ENCODE results near the gene DYRK1A.
"Not testable (repeated sequence)": the region's sequence is repeated elsewhere in the genome, so short reads cannot be mapped to it uniquely, and the experiment has no call there.

The DYRK1A gene

GRCh38 chr21:37509802-37510393 lies 143.3 kb downstream of the DYRK1A start:
- Mint-ChIP-seq H3K9me3 (no peaks in the 10 kb centered on the region), H3K36me3 (ENCODE audit: low read depth) (peaks cover 31% of the 10 kb centered on the region), H3K27ac (no peak overlapping the region), H3K27me3 (ENCODE audit: low read depth) (no peaks in the 10 kb centered on the region), H3K4me3 (no peak overlapping the region), H3K4me1 (ENCODE audit: low read depth) (peaks cover 4% of the 10 kb centered on the region)

GRCh38 chr21:37511848-37512247 lies 145.3 kb downstream of the DYRK1A start:
- Mint-ChIP-seq H3K27ac (peak overlapping the region; percentile 50), H3K36me3 (ENCODE audit: low read depth) (peaks cover 28% of the 10 kb centered on the region), H3K4me1 (ENCODE audit: low read depth) (peaks cover 4% of the 10 kb centered on the region), H3K27me3 (ENCODE audit: low read depth) (no peaks in the 10 kb centered on the region), H3K9me3 (no peaks in the 10 kb centered on the region), H3K4me3 (no peak overlapping the region)

- Mint-ChIP-seq H3K36me3 (ENCODE audit: low read depth) (peaks cover 39% of the 10 kb centered on the region), H3K27ac (no peak overlapping the region)
Measured at GRCh38 chr21:37513383-37513782, 146.8 kb downstream of the DYRK1A start.

DNA sequence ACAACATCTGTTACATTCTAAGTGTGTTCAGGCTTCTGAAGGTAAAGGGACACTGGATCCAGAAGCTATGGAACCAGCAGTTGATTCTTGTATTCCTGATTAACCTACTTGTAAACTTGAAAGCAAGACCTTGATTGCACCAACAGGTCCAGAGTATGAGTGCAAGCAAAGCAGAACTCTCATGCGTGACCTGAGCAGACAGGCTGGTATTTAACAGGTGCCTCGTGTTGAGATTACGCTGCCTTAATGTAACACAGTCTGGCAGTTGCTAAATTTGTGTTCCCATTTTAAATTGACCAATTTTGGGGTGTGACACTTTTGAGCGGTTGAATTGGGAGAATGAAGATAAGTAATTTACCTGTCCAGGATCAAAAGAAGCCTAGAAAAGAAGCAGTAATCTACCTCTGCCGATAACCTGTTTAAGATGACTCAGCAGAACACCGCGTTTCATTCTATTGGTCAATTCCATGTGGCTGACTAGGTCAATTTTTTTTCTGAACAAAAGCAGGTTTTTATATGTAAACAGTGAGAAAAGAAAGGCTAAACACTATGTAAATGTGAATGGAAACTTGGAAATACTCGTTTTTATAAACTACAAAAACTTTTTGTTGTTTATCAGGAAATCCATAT lies 147.6 kb downstream of the DYRK1A start:
- Mint-ChIP-seq H3K9me3 (no peaks in the 10 kb centered on the region), H3K27me3 (ENCODE audit: low read depth) (no peaks in the 10 kb centered on the region), H3K27ac (no peak overlapping the region), H3K36me3 (ENCODE audit: low read depth) (peaks cover 39% of the 10 kb centered on the region), H3K4me1 (ENCODE audit: low read depth) (peaks cover 4% of the 10 kb centered on the region), H3K4me3 (no peak overlapping the region)

More at GRCh38 chr21:37513383-37513782, 146.8 kb downstream of the DYRK1A start:
- no peaks in the 10 kb centered on the region for H3K27me3 Mint-ChIP-seq (ENCODE audit: low read depth)
- H3K9me3 Mint-ChIP-seq, result no peaks in the 10 kb centered on the region
- no peak overlapping the region for H3K4me3 Mint-ChIP-seq
- H3K4me1 Mint-ChIP-seq (ENCODE audit: low read depth), result peaks cover 4% of the 10 kb centered on the region

DNA sequence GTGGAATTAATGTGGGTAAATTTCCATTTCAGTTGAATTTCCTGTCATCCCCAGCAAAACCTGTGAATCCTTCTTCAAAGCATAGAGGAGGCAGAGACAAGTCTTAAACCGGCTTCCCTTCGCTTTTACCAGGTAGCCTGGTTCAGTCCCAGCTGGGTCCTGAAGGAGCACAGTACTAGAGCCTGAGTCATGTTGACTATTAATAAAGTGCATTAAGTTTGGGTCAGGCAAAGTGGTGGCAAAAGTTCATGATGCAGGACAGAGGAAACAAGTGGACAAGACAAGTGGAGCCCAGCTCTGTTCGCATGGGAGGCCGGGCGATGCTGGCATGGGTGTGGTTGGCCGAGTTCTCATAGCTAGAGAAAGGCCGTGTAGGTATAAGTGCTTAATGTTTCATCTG lies 150.4 kb downstream of the DYRK1A start:
- Mint-ChIP-seq H3K4me3 (no peak overlapping the region), H3K9me3 (no peaks in the 10 kb centered on the region), H3K27me3 (ENCODE audit: low read depth) (no peaks in the 10 kb centered on the region), H3K27ac (no peak overlapping the region), H3K4me1 (ENCODE audit: low read depth) (peaks cover 7% of the 10 kb centered on the region), H3K36me3 (ENCODE audit: low read depth) (peaks cover 26% of the 10 kb centered on the region)

GRCh38 chr21:37520801-37521200 lies 154.2 kb downstream of the DYRK1A start:
- H3K4me3 Mint-ChIP-seq, result no peak overlapping the region
- no peaks in the 10 kb centered on the region for H3K9me3 Mint-ChIP-seq
- H3K36me3 Mint-ChIP-seq (ENCODE audit: low read depth), result peaks cover 14% of the 10 kb centered on the region
- H3K27me3 Mint-ChIP-seq (ENCODE audit: low read depth), result no peaks in the 10 kb centered on the region
- peaks cover 5% of the 10 kb centered on the region for H3K4me1 Mint-ChIP-seq (ENCODE audit: low read depth)
- no peak overlapping the region for H3K27ac Mint-ChIP-seq

DNA sequence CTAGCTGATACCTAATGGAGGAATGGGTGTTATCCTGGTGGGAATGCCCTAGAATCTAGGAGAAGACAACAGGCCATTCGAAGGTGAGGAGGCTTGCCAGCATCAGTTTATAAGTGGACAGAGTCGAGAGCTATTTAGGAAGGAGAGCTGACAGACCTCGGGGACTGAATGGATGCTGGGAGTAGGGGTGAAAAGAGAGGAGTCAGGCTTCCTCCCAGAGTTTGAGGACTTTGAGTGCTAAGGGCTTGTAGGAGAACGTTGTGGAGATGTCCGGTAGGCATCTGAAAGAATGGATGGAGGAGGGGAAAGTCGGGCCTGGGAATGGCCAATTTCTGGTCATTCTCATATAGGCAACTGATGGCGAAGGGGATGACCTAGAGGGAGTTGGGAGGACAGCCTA lies 155.1 kb downstream of the DYRK1A start:
- no peak overlapping the region for H3K4me3 Mint-ChIP-seq
- H3K9me3 Mint-ChIP-seq, result no peaks in the 10 kb centered on the region
- no peaks in the 10 kb centered on the region for H3K27me3 Mint-ChIP-seq (ENCODE audit: low read depth)
- no peak overlapping the region for H3K27ac Mint-ChIP-seq
- peaks cover 12% of the 10 kb centered on the region for H3K36me3 Mint-ChIP-seq (ENCODE audit: low read depth)
- peaks cover 5% of the 10 kb centered on the region for H3K4me1 Mint-ChIP-seq (ENCODE audit: low read depth)

GRCh38 chr21:37522641-37523295 lies 156.2 kb downstream of the DYRK1A start:
- Mint-ChIP-seq H3K4me1 (ENCODE audit: low read depth) (peaks cover 5% of the 10 kb centered on the region), H3K36me3 (ENCODE audit: low read depth) (peaks cover 2% of the 10 kb centered on the region), H3K27ac (no peak overlapping the region), H3K9me3 (no peaks in the 10 kb centered on the region), H3K27me3 (ENCODE audit: low read depth) (no peaks in the 10 kb centered on the region), H3K4me3 (no peak overlapping the region)

GRCh38 chr21:37524944-37525343 lies 158.4 kb downstream of the DYRK1A start:
- not testable (repeated sequence) for H3K27me3 Mint-ChIP-seq (ENCODE audit: low read depth); H3K27ac Mint-ChIP-seq; H3K4me1 Mint-ChIP-seq (ENCODE audit: low read depth); H3K4me3 Mint-ChIP-seq; H3K36me3 Mint-ChIP-seq (ENCODE audit: low read depth); H3K9me3 Mint-ChIP-seq

DNA sequence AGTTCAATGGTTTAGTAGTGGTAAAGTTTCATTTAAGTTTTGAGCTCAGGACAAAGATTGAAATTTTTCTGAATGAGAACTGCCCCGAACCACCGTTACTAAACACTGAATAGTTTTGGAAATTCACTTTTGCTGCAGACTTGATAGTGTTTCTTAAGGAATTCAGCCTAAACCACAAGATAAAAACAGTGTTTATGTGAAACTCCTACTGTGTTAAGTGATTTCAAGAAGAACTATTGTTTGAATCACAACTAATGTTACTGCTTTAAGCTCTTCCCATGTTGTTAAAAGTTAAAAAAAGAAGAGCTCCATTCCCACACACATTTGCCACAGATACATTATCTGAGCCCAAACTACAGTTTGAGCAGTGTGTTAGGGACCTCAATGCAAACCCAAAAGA lies 159.2 kb downstream of the DYRK1A start:
- Mint-ChIP-seq H3K27me3 (ENCODE audit: low read depth) (peaks cover 13% of the 10 kb centered on the region), H3K9me3 (no peaks in the 10 kb centered on the region), H3K27ac (no peak overlapping the region), H3K4me1 (ENCODE audit: low read depth) (peaks cover 8% of the 10 kb centered on the region), H3K4me3 (no peak overlapping the region), H3K36me3 (ENCODE audit: low read depth) (no peaks in the 10 kb centered on the region)

GRCh38 chr21:37527103-37527502 lies 160.5 kb downstream of the DYRK1A start:
- Mint-ChIP-seq H3K9me3 (no peaks in the 10 kb centered on the region), H3K27me3 (ENCODE audit: low read depth) (peaks cover 13% of the 10 kb centered on the region), H3K4me1 (ENCODE audit: low read depth) (peaks cover 5% of the 10 kb centered on the region), H3K27ac (no peak overlapping the region), H3K36me3 (ENCODE audit: low read depth) (no peaks in the 10 kb centered on the region), H3K4me3 (no peak overlapping the region)

GRCh38 chr21:37527716-37528115 lies 161.1 kb downstream of the DYRK1A start:
- Mint-ChIP-seq H3K36me3 (ENCODE audit: low read depth) (no peaks in the 10 kb centered on the region), H3K27ac (no peak overlapping the region), H3K4me3 (no peak overlapping the region), H3K9me3 (no peaks in the 10 kb centered on the region), H3K27me3 (ENCODE audit: low read depth) (peaks cover 15% of the 10 kb centered on the region), H3K4me1 (ENCODE audit: low read depth) (peaks cover 4% of the 10 kb centered on the region)

DNA sequence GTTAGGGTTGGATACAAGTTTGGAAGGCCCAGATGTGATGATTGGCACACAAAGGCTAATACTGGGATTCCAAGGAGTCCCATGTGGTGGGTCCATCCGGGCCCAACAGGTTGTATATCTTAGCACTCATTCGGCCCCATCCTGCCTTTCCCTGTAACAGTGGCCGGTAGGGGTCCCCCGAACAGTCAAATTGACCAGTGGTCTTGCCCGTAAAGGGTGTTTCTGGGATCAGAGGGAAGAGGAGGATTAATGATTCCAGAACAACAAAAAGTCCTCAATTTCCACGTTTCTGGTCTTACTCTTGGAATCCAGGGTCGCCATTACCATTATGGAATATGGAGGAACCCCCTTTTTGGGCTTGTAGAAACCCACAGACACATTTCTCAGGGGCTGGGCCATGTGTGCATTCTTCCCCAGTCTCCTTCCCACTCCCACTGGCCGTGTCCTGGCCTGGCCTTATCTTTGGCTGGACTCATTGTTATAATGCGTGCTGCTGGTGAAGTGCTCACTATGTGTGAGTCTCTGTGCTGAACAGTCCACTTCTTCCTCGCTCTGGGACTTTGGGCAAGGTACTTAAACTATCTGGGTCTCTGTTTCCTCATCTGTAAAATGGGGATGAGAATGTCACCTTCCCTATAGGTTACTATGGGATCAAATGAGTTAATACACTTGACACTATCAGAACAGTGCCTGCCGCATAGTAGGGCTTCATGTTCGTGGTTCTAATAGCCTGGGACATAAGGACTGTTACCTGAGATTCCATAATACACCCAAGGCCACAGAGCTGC lies 161.8 kb downstream of the DYRK1A start:
- Mint-ChIP-seq H3K27ac (no peak overlapping the region), H3K4me3 (no peak overlapping the region), H3K27me3 (ENCODE audit: low read depth) (peaks cover 17% of the 10 kb centered on the region), H3K9me3 (no peaks in the 10 kb centered on the region), H3K36me3 (ENCODE audit: low read depth) (no peaks in the 10 kb centered on the region), H3K4me1 (ENCODE audit: low read depth) (peaks cover 3% of the 10 kb centered on the region)

DNA sequence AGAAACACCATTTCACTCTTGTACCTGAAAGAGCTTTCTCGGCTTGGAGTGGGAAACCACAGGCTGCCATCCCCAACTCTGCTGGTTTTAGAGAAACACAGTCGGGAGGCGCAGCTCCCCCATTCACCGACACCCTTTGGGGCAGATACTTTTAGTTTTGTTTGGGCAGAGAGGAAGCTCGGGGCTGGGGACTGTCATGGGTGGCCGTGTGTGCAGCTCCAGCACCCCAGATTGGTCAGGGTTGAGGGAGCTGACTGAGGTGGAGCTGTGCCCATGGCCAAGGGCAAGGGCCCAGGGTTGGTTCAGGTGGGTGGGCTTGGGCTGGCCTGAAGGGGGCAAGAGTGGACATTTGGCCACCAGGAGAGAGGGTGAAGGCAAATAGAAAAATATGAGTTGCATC lies 163.1 kb downstream of the DYRK1A start:
- H3K27me3 Mint-ChIP-seq (ENCODE audit: low read depth), result peaks cover 24% of the 10 kb centered on the region
- no peak overlapping the region for H3K4me3 Mint-ChIP-seq
- no peak overlapping the region for H3K27ac Mint-ChIP-seq
- H3K36me3 Mint-ChIP-seq (ENCODE audit: low read depth), result no peaks in the 10 kb centered on the region
- H3K9me3 Mint-ChIP-seq, result no peaks in the 10 kb centered on the region
- peaks cover 3% of the 10 kb centered on the region for H3K4me1 Mint-ChIP-seq (ENCODE audit: low read depth)
